ENCODE measurements around the gene KLK3. TPM values are rescaled to one million over a fixed set of nuclear protein-coding genes. Genes with fewer than 3 reads are reported as not detected.

KLK3 gene
- total and polyA plus RNA-seq, 2 of the 8 experiments (the other 6 are each of a cell fraction or from before 2014, with no cell fraction given) = 0.08 TPM; not detected in 1

GRCh38 chr19:50902640-50903039, 47.9 kb downstream of the KLK3 start:
- Histone ChIP-seq H2BK12ac (ENCODE audit: low read depth, low read length) (no peak overlapping the region), H3K4me3 (ENCODE audit: extremely low read depth in 1 of 4, insufficient read depth in 2 of 4, low read depth in 3 of 4, low read length in 4 of 4) (no peak overlapping the region), H3K4me1 (replicated peaks in 1 of 4; ENCODE audit: control insufficient read depth in 3 of 4, insufficient read depth in 4 of 4, low read length in 3 of 4) (0 out of 7 replicates have a peak, but pooled peaks cover 0 to 5% (median 0%) of the 10 kb centered on the region in 4 experiments), H3K14ac (ENCODE audit: insufficient read length) (no peak overlapping the region), H2BK120ac (replicated peaks; ENCODE audit: low read depth, low read length) (no peak overlapping the region), H3K36me3 (ENCODE audit: control insufficient read depth in 2 of 4, insufficient read depth in 4 of 4, low read length in 3 of 4) (no peaks in the 10 kb centered on the region), H3K27me3 (replicated peaks in 1 of 4; ENCODE audit: control insufficient read depth in 3 of 4, extremely low read depth in 1 of 4, insufficient read depth in 3 of 4, low read length in 3 of 4) (peaks cover 0 to 3% (median 0%) of the 10 kb centered on the region in 4 experiments; a peak in 1 of 7 replicates), H3K56ac (replicated peaks; ENCODE audit: insufficient read length, low read depth, low read length) (no peak overlapping the region), H3K18ac (ENCODE audit: extremely low read depth, low read length) (no peak overlapping the region), H4K8ac (ENCODE audit: extremely low read depth, insufficient read depth, low read length) (no peak overlapping the region), H2BK15ac (ENCODE audit: low read length) (no peak overlapping the region), H2AK5ac (ENCODE audit: low read depth, low read length) (no peak overlapping the region), H3K79me1 (ENCODE audit: low read depth, low read length) (no peaks in the 10 kb centered on the region), H4K20me1 (replicated peaks in 1 of 2; ENCODE audit: control insufficient read depth in 1 of 2, insufficient read depth in 2 of 2, low read length in 2 of 2) (no peaks in the 10 kb centered on the region), H3K79me2 (ENCODE audit: control insufficient read depth in 1 of 2, insufficient read depth in 2 of 2, low read length in 2 of 2) (no peaks in the 10 kb centered on the region), H3K9ac (replicated peaks in 1 of 4; ENCODE audit: extremely low read depth in 1 of 4, low read depth in 3 of 4, low read length in 3 of 4) (no peak overlapping the region), H3K9me3 (ENCODE audit: insufficient read depth in 2 of 2, low read depth in 1 of 2, low read length in 1 of 2) (no peaks in the 10 kb centered on the region), H3K4ac (replicated peaks; ENCODE audit: insufficient read length, low read depth, low read length) (no peak overlapping the region), H3K23ac (ENCODE audit: insufficient read length) (no peak overlapping the region), H2BK5ac (ENCODE audit: low read depth, low read length) (no peak overlapping the region), H4K91ac (replicated peaks; ENCODE audit: insufficient read length, low read length) (no peak overlapping the region), H2BK20ac (ENCODE audit: low read length) (no peak overlapping the region), H3K4me2 (ENCODE audit: insufficient read depth in 1 of 2, low read depth in 2 of 2, low read length in 2 of 2) (no peak overlapping the region), H2AFZ (ENCODE audit: low read length) (no peak overlapping the region), H4K5ac (ENCODE audit: insufficient read length, low read depth, low read length) (no peak overlapping the region), H3K23me2 (ENCODE audit: low read depth, low read length) (no peaks in the 10 kb centered on the region), H3K27ac (ENCODE audit: low read depth, low read length) (no peak overlapping the region)
- FAIRE-seq (no peak), DNase-seq (ENCODE audit: low read depth in 1 of 2, low spot score in 2 of 2) (no peak)
- TF ChIP-seq ATF2 (IDR thresholded peaks at IDR 0.05; ENCODE audit: low read length) = no peak
- TF ChIP-seq JUN (IDR thresholded peaks at IDR 0.05; ENCODE audit: low read depth, low read length) = no peak
- no peak for TF ChIP-seq ASH2L (IDR thresholded peaks at IDR 0.05; ENCODE audit: low read length)
- TF ChIP-seq NANOG (IDR thresholded peaks at IDR 0.05; ENCODE audit: insufficient read depth, low read depth, low read length, poor library complexity, severe bottlenecking) = no peak
- TF ChIP-seq FOSL1 (IDR thresholded peaks at IDR 0.05; ENCODE audit: insufficient read depth, low read depth, low read length) = no peak
- TF ChIP-seq RBBP5 (IDR thresholded peaks at IDR 0.05; ENCODE audit: borderline replicate concordance, low read depth, low read length) = no peak
- no peak for TF ChIP-seq SP1 (IDR thresholded peaks at IDR 0.05; ENCODE audit: low read depth, low read length)
- no peak for TF ChIP-seq CHD2 (IDR thresholded peaks at IDR 0.05; ENCODE audit: low read length)
- no peak for TF ChIP-seq GABPA (IDR thresholded peaks at IDR 0.05; ENCODE audit: borderline replicate concordance, insufficient read depth, low read length)
- WGBS, 2 experiments (ENCODE audit: extremely low coverage in 1 of 2, insufficient coverage in 1 of 2, insufficient read length in 1 of 2, insufficient replicate concordance in 2 of 2, low coverage in 1 of 2, low lambda C conversion rate in 2 of 2, missing lambda C conversion rate in 1 of 2) = 47% methylated on average over 4 of the region's 4 CpGs; no CpG with 5 or more reads in 1 of the 2 experiments
- CTCF ChIA-PET (ENCODE audit: partially characterized antibody) = no interaction called here
- POLR2A ChIA-PET (ENCODE audit: partially characterized antibody) = no interaction called here

All from H1 (cell line).